COLO668 (cell line): ENCODE data around the gene MYL11.

ENCODE experiments used
- DNase-seq: peaks from one replicate; lab custom pipeline; 2025; ENCODE audit not compliant: unreplicated experiment; lab: John Stamatoyannopoulos, UW

The MYL11 gene

DNA sequence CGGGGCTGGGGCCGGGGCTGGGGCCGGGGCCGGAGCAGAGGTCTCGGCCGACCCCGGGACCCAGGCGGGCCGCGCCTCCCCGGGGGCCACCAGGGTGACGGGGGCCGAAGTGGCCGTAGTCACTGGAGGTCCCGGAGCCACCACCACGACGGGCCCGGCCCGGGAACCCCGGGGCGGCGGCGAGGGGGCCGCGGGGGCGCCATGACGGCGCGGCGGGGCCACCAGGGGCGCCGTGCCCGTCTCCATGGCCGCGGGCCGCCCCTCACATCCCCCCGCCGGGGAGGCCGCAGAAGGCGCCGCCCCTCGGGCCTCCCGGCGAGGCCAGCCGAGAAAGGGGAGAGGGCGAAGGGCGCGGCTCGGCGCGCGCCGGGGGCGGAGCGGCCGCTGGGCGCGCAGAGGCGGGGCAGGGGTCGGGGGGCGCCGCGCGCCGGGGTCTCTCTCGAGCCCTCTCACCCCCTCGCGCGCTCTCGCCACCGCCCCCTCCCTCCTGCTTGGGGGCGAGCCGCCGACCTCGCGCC lies 4.6 kb upstream of the MYL11 start:
- DNase-seq: no peak

GRCh38 chr16:30370456-30371247 lies 4.0 kb upstream of the MYL11 start, which contains the start of gene TBC1D10B:
TSS of gene TBC1D10B (minus strand) at chr16:30370494. CDS start at chr16:30370183, 311 bp downstream.
- DNase-seq: peak; percentile 99

DNA sequence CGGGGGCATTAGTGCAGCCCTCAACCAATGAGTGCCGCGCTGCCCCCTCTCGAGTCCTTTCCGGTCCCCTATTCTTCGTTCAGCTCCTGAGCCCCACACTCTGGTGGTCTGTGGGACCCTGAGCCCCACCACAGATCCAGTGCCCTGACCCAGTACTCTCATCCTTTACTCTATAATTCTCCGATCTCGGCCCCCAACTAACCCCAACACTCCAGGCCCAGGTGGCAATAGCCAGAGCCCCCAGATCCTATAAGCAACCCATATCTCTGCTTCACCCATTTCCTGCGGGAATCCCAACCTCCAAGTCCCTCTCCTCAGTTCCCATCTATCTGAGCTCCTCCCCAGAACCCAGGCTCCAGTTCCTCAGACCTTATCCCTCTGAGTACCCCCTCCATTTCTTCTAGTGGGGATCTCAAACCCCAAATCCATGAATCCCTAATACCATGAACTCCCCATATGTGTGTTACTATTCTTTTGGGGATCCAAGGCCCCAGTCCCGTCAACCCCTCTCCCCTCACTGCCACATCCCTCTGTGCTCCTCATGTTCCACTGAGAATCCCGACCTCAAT lies 3.3 kb upstream of the MYL11 start:
- no peak for DNase-seq

GRCh38 chr16:30372038-30372712 lies 2.4 kb upstream of the MYL11 start:
- no peak for DNase-seq

- DNase-seq: no peak
Observed at GRCh38 chr16:30372725-30373124, 1.9 kb upstream of the MYL11 start.

DNA sequence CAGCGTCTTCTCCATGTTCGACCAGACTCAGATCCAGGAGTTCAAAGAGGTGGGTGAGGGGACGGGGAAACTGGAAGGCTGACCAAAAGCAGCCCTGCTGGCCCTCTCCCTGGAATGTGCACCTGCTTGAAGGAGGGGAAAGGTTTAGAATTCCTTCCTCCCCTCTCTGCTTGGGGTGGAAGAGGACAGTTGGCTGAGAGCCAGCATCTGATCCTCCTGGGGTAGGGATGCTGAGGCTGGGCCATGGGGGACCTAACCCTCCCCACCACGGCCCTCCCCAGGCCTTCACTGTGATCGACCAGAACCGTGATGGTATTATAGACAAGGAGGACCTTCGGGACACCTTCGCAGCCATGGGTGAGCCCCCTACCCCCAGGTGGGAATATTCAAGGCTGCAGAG lies 1.3 kb downstream of the MYL11 start:
- DNase-seq: no peak

DNA sequence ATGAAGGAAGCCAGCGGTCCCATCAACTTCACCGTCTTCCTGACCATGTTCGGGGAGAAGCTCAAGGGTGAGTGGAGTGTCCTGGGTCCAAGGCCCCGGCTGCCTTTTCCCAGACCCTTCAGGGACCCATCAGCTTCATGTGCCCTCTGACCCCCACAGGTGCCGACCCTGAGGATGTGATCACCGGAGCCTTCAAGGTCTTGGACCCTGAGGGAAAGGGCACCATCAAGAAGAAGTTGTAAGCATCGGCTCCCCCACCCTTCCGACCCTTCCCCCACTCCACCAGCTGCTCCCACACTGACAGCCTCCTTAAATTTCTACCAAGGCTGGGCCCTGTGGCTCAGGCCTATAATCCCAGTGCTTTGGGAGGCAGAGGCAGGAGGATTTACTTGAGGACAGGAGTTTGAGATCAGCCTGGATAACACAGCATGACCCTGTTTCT lies 1.9 kb downstream of the MYL11 start:
- no peak for DNase-seq

- no peak for DNase-seq
Observed at GRCh38 chr16:30377050-30377811, 2.6 kb downstream of the MYL11 start.

- DNase-seq: peak; percentile 91
Observed at GRCh38 chr16:30377812-30378235, 3.2 kb downstream of the MYL11 start.

GRCh38 chr16:30378236-30379157 lies 3.9 kb downstream of the MYL11 start:
- DNase-seq: peak; percentile 98

GRCh38 chr16:30379158-30379783 lies 4.7 kb downstream of the MYL11 start:
- no peak for DNase-seq

DNA sequence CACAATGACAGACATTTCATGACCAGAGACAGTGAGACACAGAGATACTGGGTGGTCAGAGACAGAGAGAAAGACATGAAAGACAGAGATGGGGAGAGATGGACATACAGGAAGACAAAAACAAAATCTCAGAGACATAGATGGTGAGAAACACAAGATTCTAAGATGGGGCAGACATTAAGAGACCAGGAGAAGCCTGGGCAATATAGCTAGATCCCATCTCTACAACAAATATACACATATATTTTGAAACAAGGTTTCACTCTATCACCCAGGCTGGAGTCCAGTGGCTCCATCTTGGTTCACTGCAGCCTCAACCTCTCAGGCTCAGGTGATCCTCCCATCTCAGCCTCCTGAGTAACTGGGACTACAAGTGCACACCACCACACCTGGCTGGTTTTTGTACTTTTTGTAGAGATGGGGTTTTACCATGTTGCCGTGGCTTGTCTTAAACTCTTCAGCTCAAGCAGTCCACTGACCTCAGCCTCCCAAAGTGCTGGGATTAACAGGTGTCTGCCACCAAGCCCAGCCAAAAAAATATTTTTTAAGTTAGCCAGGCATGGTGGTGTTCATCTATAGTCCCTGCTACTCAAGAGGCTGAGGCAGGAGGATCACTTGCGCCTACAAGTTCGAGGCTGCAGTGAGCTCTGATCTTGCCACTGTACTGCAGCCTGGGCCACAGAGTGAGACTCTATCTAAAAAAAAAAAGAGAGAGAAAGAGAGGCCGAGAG lies 5.6 kb downstream of the MYL11 start:
- DNase-seq: no peak

- DNase-seq: no peak
Observed at GRCh38 chr16:30380803-30381208, 6.2 kb downstream of the MYL11 start.

DNA sequence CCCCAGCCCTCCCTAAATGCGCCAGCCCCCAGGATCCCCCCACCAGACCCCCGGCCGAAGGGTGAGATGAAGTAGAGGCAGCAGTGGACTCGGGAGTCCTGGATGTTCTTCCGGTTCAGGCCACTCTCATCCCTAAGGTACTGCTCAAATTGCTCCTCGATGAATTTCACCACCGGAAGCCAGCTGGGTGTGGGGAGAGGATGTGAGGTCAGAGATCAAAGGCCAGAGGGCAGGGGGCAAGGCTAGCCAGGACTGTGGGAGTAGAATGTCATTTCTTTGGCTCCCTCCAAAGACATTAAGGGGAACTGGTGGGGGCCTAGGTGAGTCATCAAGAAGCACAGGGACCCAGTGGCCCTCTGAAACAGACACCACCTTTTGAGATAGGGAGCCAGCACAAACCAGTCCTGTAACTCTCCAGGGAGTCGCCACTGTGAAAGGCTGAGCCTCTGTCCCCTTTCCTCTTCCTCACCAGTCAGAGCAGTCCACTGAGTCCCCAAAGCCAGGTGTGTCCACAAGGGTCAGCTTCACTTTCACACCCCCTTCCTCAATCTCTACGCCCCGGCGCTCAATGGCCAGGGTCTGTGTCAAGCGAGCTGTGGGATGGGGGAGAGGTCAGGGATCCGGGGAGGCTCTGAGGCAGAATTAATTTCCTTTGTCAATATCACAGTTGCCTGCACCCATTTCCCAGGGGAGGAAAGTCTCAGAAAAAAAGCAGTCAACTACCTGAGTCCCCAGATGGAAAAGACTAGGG lies 6.9 kb downstream of the MYL11 start:
- peak; percentile 5 for DNase-seq

- DNase-seq: peak; percentile 11
Observed at GRCh38 chr16:30382111-30382881, 7.7 kb downstream of the MYL11 start, which contains the start of gene SEPTIN1. TSS of gene SEPTIN1 (minus strand) at chr16:30382561. CDS start at chr16:30382542, 19 bp downstream.

DNA sequence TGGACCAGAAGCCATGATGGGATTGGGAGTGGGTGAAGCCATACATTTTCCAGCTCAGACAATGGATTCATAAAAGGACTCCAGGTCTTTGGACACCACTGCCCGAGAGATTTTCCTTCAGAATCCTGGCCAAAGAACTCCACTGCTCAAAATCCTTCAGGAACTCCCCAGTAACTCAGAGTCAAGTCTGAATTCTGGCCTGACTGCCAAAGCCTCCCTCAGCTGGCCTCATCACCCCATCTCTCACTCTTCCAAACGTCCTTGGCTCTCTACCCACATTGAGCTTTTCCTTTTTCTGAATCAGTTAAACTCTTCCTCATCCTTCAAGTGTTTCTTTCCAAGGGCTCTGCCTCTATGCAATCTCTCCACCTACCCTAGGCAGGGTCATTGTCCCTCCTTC lies 8.9 kb downstream of the MYL11 start:
- no peak for DNase-seq

- DNase-seq: no peak
Observed at GRCh38 chr16:30394592-30395154, 20.1 kb downstream of the MYL11 start.
